Measurements from ENCODE around the gene SLC8A1. TPM values are rescaled to one million over a fixed set of nuclear protein-coding genes. Genes with fewer than 3 reads are reported as not detected.

The SLC8A1 gene
- total RNA-seq (ENCODE audit: low replicate concordance), result 6.5 and 9.6 TPM in 2 replicates

DNA sequence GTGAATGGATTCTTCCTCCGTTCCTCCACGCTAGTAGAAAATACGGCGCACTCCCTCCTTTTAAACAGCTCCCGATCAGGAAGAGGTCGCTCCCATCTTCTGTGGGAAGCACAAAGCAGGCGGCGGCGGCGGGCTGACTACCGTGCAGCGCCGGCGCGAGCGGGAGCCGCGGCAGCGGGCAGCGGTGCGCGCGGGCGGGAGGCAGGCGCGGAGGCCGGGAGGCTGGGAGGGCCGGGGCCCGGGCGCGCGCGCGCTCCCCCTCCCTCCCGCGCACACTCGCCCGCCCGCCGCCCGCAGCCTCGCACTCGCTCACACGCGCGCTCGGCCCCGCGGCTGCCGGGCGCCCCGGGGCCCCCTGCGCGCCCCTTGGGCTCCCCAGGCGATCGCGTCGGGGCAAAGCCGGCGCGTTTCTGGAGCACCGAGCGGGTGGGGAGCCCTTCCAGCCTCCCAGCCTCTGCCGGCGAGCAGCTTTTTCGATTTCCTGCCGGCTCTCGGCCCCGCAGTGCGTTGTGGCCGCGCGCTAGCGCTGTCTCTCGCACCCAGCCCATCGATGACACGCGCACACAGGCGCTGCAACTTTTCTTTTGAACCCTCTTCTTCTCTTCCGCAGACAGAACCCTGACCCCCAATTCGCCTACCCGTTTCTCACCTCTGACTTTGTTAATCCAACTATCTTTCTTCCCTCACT lies at the start of gene SLC8A1:
SLC8A1 (minus strand) TSS at position 173 of the 688 bp plus-strand sequence.
- peak within 1 kb of the TSS; percentile 57 for H3K4me3 ChIP-seq
- DNase-seq (ENCODE audit: low spot score), result peak; percentile 82
- peak within 1 kb of the TSS; percentile 47 for H3K27ac Mint-ChIP-seq
- peaks cover 6% of the 10 kb centered on the region for H3K27me3 Mint-ChIP-seq (ENCODE audit: insufficient read depth, low read depth)
- H3K9me3 Mint-ChIP-seq, result no peaks in the 10 kb centered on the region
- H3K9ac ChIP-seq, result no peak within 1 kb of the TSS
- peaks cover 19% of the 10 kb centered on the region for H3K4me1 Mint-ChIP-seq
- no peak within 1 kb of the TSS for H3K27ac ChIP-seq
- peaks cover 12% of the 10 kb centered on the region for H3K4me1 ChIP-seq
- peaks cover 13% of the 10 kb centered on the region for H3F3A ChIP-seq (ENCODE audit: low read depth)
- peaks cover 2% of the 10 kb centered on the region for H3K36me3 Mint-ChIP-seq
- H3K36me3 ChIP-seq, result no peaks in the 10 kb centered on the region
- peak within 1 kb of the TSS; percentile 86 for H3K4me2 ChIP-seq
- peak within 1 kb of the TSS; percentile 96 for H2AFZ ChIP-seq (replicated peaks)
- H3K9me3 ChIP-seq (ENCODE audit: low read depth), result no peaks in the 10 kb centered on the region
- peaks cover 55% of the 10 kb centered on the region for H3K27me3 ChIP-seq
- TF ChIP-seq EZH2phosphoT487 (IDR thresholded peaks at IDR 0.05) (peak; percentile 35), EZH2 (IDR thresholded peaks at IDR 0.05) (peak; percentile 40)
- TF ChIP-seq, protein P1, sequence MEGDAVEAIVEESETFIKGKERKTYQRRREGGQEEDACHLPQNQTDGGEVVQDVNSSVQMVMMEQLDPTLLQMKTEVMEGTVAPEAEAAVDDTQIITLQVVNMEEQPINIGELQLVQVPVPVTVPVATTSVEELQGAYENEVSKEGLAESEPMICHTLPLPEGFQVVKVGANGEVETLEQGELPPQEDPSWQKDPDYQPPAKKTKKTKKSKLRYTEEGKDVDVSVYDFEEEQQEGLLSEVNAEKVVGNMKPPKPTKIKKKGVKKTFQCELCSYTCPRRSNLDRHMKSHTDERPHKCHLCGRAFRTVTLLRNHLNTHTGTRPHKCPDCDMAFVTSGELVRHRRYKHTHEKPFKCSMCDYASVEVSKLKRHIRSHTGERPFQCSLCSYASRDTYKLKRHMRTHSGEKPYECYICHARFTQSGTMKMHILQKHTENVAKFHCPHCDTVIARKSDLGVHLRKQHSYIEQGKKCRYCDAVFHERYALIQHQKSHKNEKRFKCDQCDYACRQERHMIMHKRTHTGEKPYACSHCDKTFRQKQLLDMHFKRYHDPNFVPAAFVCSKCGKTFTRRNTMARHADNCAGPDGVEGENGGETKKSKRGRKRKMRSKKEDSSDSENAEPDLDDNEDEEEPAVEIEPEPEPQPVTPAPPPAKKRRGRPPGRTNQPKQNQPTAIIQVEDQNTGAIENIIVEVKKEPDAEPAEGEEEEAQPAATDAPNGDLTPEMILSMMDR (IDR thresholded peaks at IDR 0.05), result no peak
- no peaks in the 10 kb centered on the region for H3K79me2 ChIP-seq (ENCODE audit: low read depth)
- peak within 1 kb of the TSS; percentile 91 for H3K4me3 Mint-ChIP-seq
- H4K20me1 ChIP-seq (ENCODE audit: low read depth), result no peaks in the 10 kb centered on the region

DNA sequence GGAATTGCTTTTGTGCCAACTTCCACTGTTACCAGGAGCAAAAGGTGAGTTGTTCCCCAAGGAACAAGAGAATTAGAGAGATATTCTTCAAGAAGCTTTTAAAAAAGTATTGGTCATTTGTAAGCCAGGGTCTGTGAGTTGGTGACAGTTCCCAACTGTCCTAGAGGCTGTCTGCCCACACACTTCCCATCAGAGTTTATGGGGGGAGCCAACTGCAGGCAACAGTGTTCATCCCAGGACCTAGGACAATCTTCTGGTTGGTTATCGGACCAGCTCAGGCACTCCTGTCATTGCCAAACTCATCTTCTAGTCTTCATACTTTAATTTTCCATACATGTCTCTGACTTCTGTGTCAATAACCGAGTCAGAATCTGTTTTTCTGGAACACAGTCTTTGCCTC lies 47.5 kb upstream of the SLC8A1 start:
- Histone ChIP-seq H3K4me2 (no peak overlapping the region), H3K27ac (no peak overlapping the region), H3K4me1 (no peaks in the 10 kb centered on the region), H3K4me3 (no peak overlapping the region), H3K27me3 (no peaks in the 10 kb centered on the region), H4K20me1 (ENCODE audit: low read depth) (no peaks in the 10 kb centered on the region), H3K9ac (no peak overlapping the region), H3K36me3 (no peaks in the 10 kb centered on the region), H3K79me2 (ENCODE audit: low read depth) (no peaks in the 10 kb centered on the region), H3F3A (ENCODE audit: low read depth) (no peaks in the 10 kb centered on the region), H3K9me3 (ENCODE audit: low read depth) (no peaks in the 10 kb centered on the region), H2AFZ (replicated peaks) (no peak overlapping the region)
- DNase-seq (ENCODE audit: low spot score), result no peak
- no peak overlapping the region for H3K4me3 Mint-ChIP-seq
- TF ChIP-seq, protein P1 (IDR thresholded peaks at IDR 0.05), result no peak
- TF ChIP-seq EZH2 (IDR thresholded peaks at IDR 0.05) (no peak), EZH2phosphoT487 (IDR thresholded peaks at IDR 0.05) (no peak)
- H3K9me3 Mint-ChIP-seq, result no peaks in the 10 kb centered on the region
- no peaks in the 10 kb centered on the region for H3K36me3 Mint-ChIP-seq
- H3K4me1 Mint-ChIP-seq, result peaks cover 4% of the 10 kb centered on the region
- H3K27me3 Mint-ChIP-seq (ENCODE audit: insufficient read depth, low read depth), result peaks cover 3% of the 10 kb centered on the region
- no peak overlapping the region for H3K27ac Mint-ChIP-seq

DNA sequence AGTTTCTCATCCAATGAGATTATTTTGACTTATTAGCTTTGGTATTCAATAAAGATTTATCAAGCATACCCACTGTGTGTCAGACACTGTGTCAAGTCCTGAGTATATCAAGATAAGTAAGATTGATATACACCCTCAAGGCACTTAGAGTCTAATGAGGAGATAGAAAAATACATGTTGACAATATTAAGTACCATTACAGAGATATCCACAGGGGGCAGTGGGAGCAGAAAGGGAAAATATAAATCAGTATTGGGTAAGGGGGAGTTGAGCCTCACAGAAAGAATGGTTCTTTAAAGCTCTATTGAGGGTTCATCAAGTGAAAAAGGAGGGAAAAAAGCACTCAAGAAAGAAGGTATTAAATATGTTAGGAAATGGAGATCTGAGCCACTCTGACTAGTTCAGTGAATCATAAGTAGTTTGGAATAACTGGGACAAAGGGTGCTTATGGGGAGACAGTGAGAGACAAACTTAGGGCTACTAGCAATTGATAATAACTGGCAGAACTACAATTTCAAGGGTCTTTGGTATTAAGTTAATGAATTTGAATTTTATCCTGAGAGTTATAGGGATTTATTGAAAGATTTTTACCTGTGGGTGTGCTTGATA lies 45.5 kb upstream of the SLC8A1 start:
- H3K9me3 ChIP-seq (ENCODE audit: low read depth), result no peaks in the 10 kb centered on the region
- no peak overlapping the region for H3K4me3 Mint-ChIP-seq
- H3K27ac ChIP-seq, result no peak overlapping the region
- H3K9me3 Mint-ChIP-seq, result no peaks in the 10 kb centered on the region
- DNase-seq (ENCODE audit: low spot score), result no peak
- H3K27me3 Mint-ChIP-seq (ENCODE audit: insufficient read depth, low read depth), result peaks cover 3% of the 10 kb centered on the region
- H3F3A ChIP-seq (ENCODE audit: low read depth), result no peaks in the 10 kb centered on the region
- no peaks in the 10 kb centered on the region for H3K4me1 ChIP-seq
- no peak overlapping the region for H2AFZ ChIP-seq (replicated peaks)
- H4K20me1 ChIP-seq (ENCODE audit: low read depth), result no peaks in the 10 kb centered on the region
- no peak overlapping the region for H3K27ac Mint-ChIP-seq
- no peaks in the 10 kb centered on the region for H3K36me3 Mint-ChIP-seq
- no peak for TF ChIP-seq EZH2 (IDR thresholded peaks at IDR 0.05)
- TF ChIP-seq EZH2phosphoT487 (IDR thresholded peaks at IDR 0.05), result no peak
- TF ChIP-seq, protein P1 (IDR thresholded peaks at IDR 0.05), result no peak
- no peak overlapping the region for H3K9ac ChIP-seq
- H3K4me2 ChIP-seq, result no peak overlapping the region
- no peak overlapping the region for H3K4me3 ChIP-seq
- H3K36me3 ChIP-seq, result no peaks in the 10 kb centered on the region
- H3K27me3 ChIP-seq, result no peaks in the 10 kb centered on the region
- peaks cover 4% of the 10 kb centered on the region for H3K4me1 Mint-ChIP-seq
- H3K79me2 ChIP-seq (ENCODE audit: low read depth), result no peaks in the 10 kb centered on the region

Data from neural progenitor cell (in vitro differentiated cells).